T-cell (primary cell): ENCODE measurements around the gene STAT5B. TPM values are rescaled to one million over a fixed set of nuclear protein-coding genes. Genes with fewer than 3 reads are reported as not detected.
"Not testable (repeated sequence)": the region's sequence is repeated elsewhere in the genome, so short reads cannot be mapped to it uniquely, and the experiment has no call there.

Source experiments
- ATAC-seq, 4 experiments: fragments of 200-7000 bp in 3 of 4; fragments of 150-1000 bp in 1 of 4; cut with Tn5 transposase; replicated peaks in 1 of 4; 1 replicate in 3 of 4; 2 replicates in 1 of 4; pipeline ENCODE4 v1.10.0; 2021; ENCODE audit warnings: moderate library complexity in 3 of 4, mild to moderate bottlenecking in 2 of 4, moderate number of reproducible peaks in 1 of 4
- CTCF ChIA-PET, 2 donors: fragments of 300-600 bp; sonication (Branson Sonifier 250); formaldehyde crosslinking; loops; one replicate each; lab custom pipeline; 2022; ENCODE audit warnings: antibody characterized with exemption in 2 of 2; lab: Charles Lee
- POLR2A ChIA-PET, 2 donors: fragments of 300-600 bp; sonication (Branson Sonifier 250); formaldehyde crosslinking; loops; one replicate each; lab custom pipeline; 2022; ENCODE audit warnings: antibody characterized with exemption in 2 of 2; lab: Charles Lee
- DNase-seq, 35 experiments: peaks; one replicate each; pipeline versions ENCODE4 v3.0.0 to v3.0.0-alpha.2; 2013 to 2023
- H3K27ac ChIP-seq: one replicate; pipeline ENCODE4 v1.5.1; 2013; ENCODE audit warnings: low read length
- H3K27me3 ChIP-seq, 2 experiments: replicated peaks in 1 of 2; 1 replicate in 1 of 2; 2 replicates in 1 of 2; pipeline versions ENCODE4 v1.6.1 to v1.7.0; 2013; ENCODE audit warnings: low read length in 1 of 2, mixed read lengths in 1 of 2; ENCODE audit not compliant: control insufficient read depth in 2 of 2, insufficient read depth in 2 of 2; ENCODE audit errors: extremely low read depth in 1 of 2
- H3K36me3 ChIP-seq, 2 donors: 1 replicate in 1 of 2; 2 replicates in 1 of 2; pipeline versions ENCODE4 v1.6.1 to v1.7.0; 2013; ENCODE audit warnings: low read length in 1 of 2; ENCODE audit not compliant: control insufficient read depth in 2 of 2, insufficient read depth in 1 of 2; ENCODE audit errors: extremely low read depth in 1 of 2
- H3K4me1 ChIP-seq, 2 experiments: 1 replicate in 1 of 2; 2 replicates in 1 of 2; pipeline versions ENCODE4 v1.6.1 to v1.7.0; 2013; ENCODE audit warnings: low read length in 2 of 2, mixed read lengths in 1 of 2; ENCODE audit not compliant: insufficient read depth in 2 of 2, control insufficient read depth in 1 of 2; ENCODE audit errors: extremely low read depth in 1 of 2
- H3K4me3 ChIP-seq, 2 donors: 1 replicate in 1 of 2; 2 replicates in 1 of 2; pipeline versions ENCODE4 v1.5.1 to v1.7.0; 2013; ENCODE audit warnings: mild to moderate bottlenecking in 2 of 2, low read length in 1 of 2, moderate library complexity in 1 of 2; ENCODE audit not compliant: control insufficient read depth in 1 of 2; ENCODE audit errors: extremely low read depth in 1 of 2
- H3K9me3 ChIP-seq: 2 replicates; pipeline ENCODE4 v1.7.0; 2013
- H3K27ac Mint-ChIP-seq, 2 donors: one replicate each; pipeline ENCODE4 v1.8.0; 2020 to 2021; ENCODE audit warnings: mild to moderate bottlenecking in 2 of 2, mixed read lengths in 2 of 2
- H3K27me3 Mint-ChIP-seq, 2 donors: one replicate each; pipeline ENCODE4 v1.8.0; 2021 to 2022; ENCODE audit warnings: mixed read lengths in 2 of 2
- H3K36me3 Mint-ChIP-seq: one replicate; pipeline ENCODE4 v1.8.0; 2021; ENCODE audit warnings: mixed read lengths
- H3K4me1 Mint-ChIP-seq, 3 donors: one replicate each; pipeline ENCODE4 v1.8.0; 2020 to 2022; ENCODE audit warnings: mixed read lengths in 3 of 3, mild to moderate bottlenecking in 1 of 3
- H3K4me3 Mint-ChIP-seq, 3 donors: one replicate each; pipeline ENCODE4 v1.8.0; 2020 to 2022; ENCODE audit warnings: mild to moderate bottlenecking in 3 of 3, mixed read lengths in 3 of 3, moderate library complexity in 3 of 3
- H3K9me3 Mint-ChIP-seq, 3 donors: one replicate each; pipeline ENCODE4 v1.8.0; 2020 to 2022; ENCODE audit warnings: mixed read lengths in 3 of 3
- WGBS: methylation state at CpG from one replicate; pipeline ENCODE4 v1.1.5; 2013; ENCODE audit warnings: missing lambda C conversion rate; ENCODE audit not compliant: insufficient coverage; 5-methylcytosine and 5-hydroxymethylcytosine counted together
- total RNA-seq, 35 experiments: library from RNA in 6 of 35; stranded (reverse) in 6 of 35; fragments of 120-200 nt in 1 of 35; gene quantifications; one replicate each; pipeline versions ENCODE4 v1.2.1 to v1.2.4 and lab custom pipeline; 2013 to 2026

Gene STAT5B
- total RNA-seq, 5 donors from 2014 or later (not counting 1 experiment from before 2014, with no cell fraction given) = 178 to 205 (median 186) TPM

GRCh38 chr17:42266918-42267766 lies 9.0 kb downstream of the STAT5B start:
- CTCF ChIA-PET = interaction anchor here (0.6 to 1.7 kb wide), 5 partner anchors 19 to 149 kb away, joined by 3 to 8 read pairs (median 3); no protein-coding TSS in a partner anchor
- Mint-ChIP-seq H3K9me3 (no peaks in the 10 kb centered on the region), H3K4me1 (peaks cover 58 to 68% (median 67%) of the 10 kb centered on the region in 3 donors), H3K27ac (peak overlapping the region; percentile 84 to 91), H3K27me3 (no peaks in the 10 kb centered on the region), H3K36me3 (peaks cover 18% of the 10 kb centered on the region), H3K4me3 (peak overlapping the region; percentile 24 to 29 (median 28))
- H3K9me3 ChIP-seq = no peaks in the 10 kb centered on the region
- no peaks in the 10 kb centered on the region for H3K27me3 ChIP-seq
- ATAC-seq = peak; percentile 67 to 90 (median 78)
- no peak overlapping the region for H3K4me3 ChIP-seq
- H3K36me3 ChIP-seq = no peaks in the 10 kb centered on the region
- H3K4me1 ChIP-seq = peaks cover 34 to 41% of the 10 kb centered on the region in 2 experiments
- H3K27ac ChIP-seq = peak overlapping the region; percentile 83
- POLR2A ChIA-PET = interaction anchor here (0.5 to 11.7 kb wide), 12 partner anchors 9 to 618 kb away, joined by 3 to 147 read pairs (median 5); partner anchors contain the start of genes ODAD4 (in 1 of the 2), STAT3 (in 1 of the 2), STAT5A (in 1 of the 2) and STAT5B (in 1 of the 2)
- WGBS = 0% methylated on average over 1 of the region's 9 CpGs
- peak in 27 of 35 experiments; percentile 19 to 87 (median 53) for DNase-seq

- ChIA-PET POLR2A (interaction anchor here (0.6 to 11.7 kb wide), 6 partner anchors 14 to 617 kb away, joined by 3 to 147 read pairs (median 4); partner anchors contain the start of genes STAT3 (in 1 of the 2) and STAT5A (in 1 of the 2)), CTCF (interaction anchor here in 1 of 2 donors (1.3 kb wide), 1 partner anchor 18 kb away, joined by 8 read pairs; no protein-coding TSS in a partner anchor)
- no CpG with 5 or more reads among the region's 2 CpGs for WGBS
- H3K36me3 Mint-ChIP-seq = peaks cover 18% of the 10 kb centered on the region
- ATAC-seq (no peak), DNase-seq (no peak)
- no peaks in the 10 kb centered on the region for H3K27me3 Mint-ChIP-seq
- Histone ChIP-seq H3K36me3 (no peaks in the 10 kb centered on the region), H3K9me3 (no peaks in the 10 kb centered on the region), H3K27me3 (no peaks in the 10 kb centered on the region), H3K4me3 (no peak overlapping the region), H3K27ac (peak overlapping the region; percentile 83), H3K4me1 (peaks cover 35 to 37% of the 10 kb centered on the region in 2 experiments)
- peak overlapping the region; percentile 24 to 29 (median 28) for H3K4me3 Mint-ChIP-seq
- H3K9me3 Mint-ChIP-seq = no peaks in the 10 kb centered on the region
- peaks cover 51 to 63% (median 63%) of the 10 kb centered on the region in 3 donors for H3K4me1 Mint-ChIP-seq
- peak overlapping the region; percentile 82 to 84 for H3K27ac Mint-ChIP-seq
These were observed 9.7 kb downstream of the STAT5B start for GRCh38 chr17:42266462-42266861.

- no CpG with 5 or more reads among the region's 4 CpGs for WGBS
- ChIA-PET CTCF (interaction anchor here (0.6 to 1.5 kb wide), 4 partner anchors 11 to 16 kb away, joined by 3 to 4 read pairs (median 3); no protein-coding TSS in a partner anchor), POLR2A (interaction anchor here in 1 of 2 donors (11.7 kb wide), 1 partner anchor 16 kb away, joined by 147 read pairs; no protein-coding TSS in a partner anchor)
- not testable (repeated sequence) for H3K27ac Mint-ChIP-seq, ATAC-seq, H3K36me3 ChIP-seq, H3K9me3 ChIP-seq, H3K27me3 ChIP-seq, H3K4me3 ChIP-seq, H3K4me3 Mint-ChIP-seq, DNase-seq, H3K27ac ChIP-seq, H3K9me3 Mint-ChIP-seq, H3K27me3 Mint-ChIP-seq
- H3K4me1 Mint-ChIP-seq = peaks cover 45 to 59% (median 58%) of the 10 kb centered on the region in 3 donors
- peaks cover 10% of the 10 kb centered on the region for H3K36me3 Mint-ChIP-seq
- H3K4me1 ChIP-seq = peaks cover 23 to 36% of the 10 kb centered on the region in 2 experiments
These were observed 11.8 kb downstream of the STAT5B start for GRCh38 chr17:42264366-42264765.

GRCh38 chr17:42260318-42260717 lies 15.9 kb downstream of the STAT5B start:
- ATAC-seq (no peak), DNase-seq (no peak)
- Mint-ChIP-seq H3K9me3 (no peaks in the 10 kb centered on the region), H3K36me3 (peaks cover 4% of the 10 kb centered on the region), H3K4me3 (no peak overlapping the region), H3K4me1 (peaks cover 40 to 54% (median 52%) of the 10 kb centered on the region in 3 donors), H3K27ac (peak overlapping the region in 1 of 2 donors; percentile 44), H3K27me3 (no peaks in the 10 kb centered on the region)
- no peaks in the 10 kb centered on the region for H3K27me3 ChIP-seq
- H3K36me3 ChIP-seq = no peaks in the 10 kb centered on the region
- H3K4me1 ChIP-seq = peaks cover 7 to 23% of the 10 kb centered on the region in 2 experiments
- H3K4me3 ChIP-seq = no peak overlapping the region
- no peaks in the 10 kb centered on the region for H3K9me3 ChIP-seq
- WGBS = no CpG with 5 or more reads among the region's 6 CpGs
- H3K27ac ChIP-seq = no peak overlapping the region
- POLR2A ChIA-PET = interaction anchor here in 1 of 2 donors (0.6 to 0.9 kb wide), 2 partner anchors 11 to 14 kb away, joined by 4 to 7 read pairs; no protein-coding TSS in a partner anchor
- CTCF ChIA-PET = interaction anchor here in 1 of 2 donors (0.5 to 0.9 kb wide), 2 partner anchors 13 to 62 kb away, joined by 3 read pairs; no protein-coding TSS in a partner anchor

GRCh38 chr17:42255445-42255844 lies 20.7 kb downstream of the STAT5B start:
- Histone ChIP-seq H3K4me3 (no peak overlapping the region), H3K4me1 (peaks cover 15 to 26% of the 10 kb centered on the region in 2 experiments), H3K27me3 (no peaks in the 10 kb centered on the region), H3K27ac (no peak overlapping the region), H3K9me3 (no peaks in the 10 kb centered on the region), H3K36me3 (no peaks in the 10 kb centered on the region)
- Mint-ChIP-seq H3K27me3 (no peaks in the 10 kb centered on the region), H3K27ac (peak overlapping the region; percentile 26 to 82), H3K36me3 (peaks cover 7% of the 10 kb centered on the region), H3K4me1 (peaks cover 69 to 73% (median 73%) of the 10 kb centered on the region in 3 donors), H3K4me3 (no peak overlapping the region), H3K9me3 (no peaks in the 10 kb centered on the region)
- 94% methylated on average over 8 of the region's 8 CpGs for WGBS
- DNase-seq (no peak), ATAC-seq (no peak)
- CTCF ChIA-PET = no interaction called here
- POLR2A ChIA-PET = no interaction called here

GRCh38 chr17:42253578-42253977 lies 22.6 kb downstream of the STAT5B start:
- ATAC-seq = no peak
- peak overlapping the region; percentile 52 for H3K27ac ChIP-seq
- H3K4me1 ChIP-seq = peaks cover 25 to 34% of the 10 kb centered on the region in 2 experiments
- H3K27me3 ChIP-seq = no peaks in the 10 kb centered on the region
- no peak overlapping the region for H3K4me3 Mint-ChIP-seq
- no peak for DNase-seq
- no peak overlapping the region for H3K4me3 ChIP-seq
- H3K4me1 Mint-ChIP-seq = peaks cover 72 to 73% (median 73%) of the 10 kb centered on the region in 3 donors
- WGBS = no CpG with 5 or more reads among the region's 5 CpGs
- no peaks in the 10 kb centered on the region for H3K9me3 ChIP-seq
- no peaks in the 10 kb centered on the region for H3K27me3 Mint-ChIP-seq
- no peaks in the 10 kb centered on the region for H3K36me3 ChIP-seq
- no peaks in the 10 kb centered on the region for H3K9me3 Mint-ChIP-seq
- ChIA-PET POLR2A (interaction anchor here in 1 of 2 donors (0.7 kb wide), 1 partner anchor 19 kb away, joined by 3 read pairs; no protein-coding TSS in a partner anchor), CTCF (interaction anchor here in 1 of 2 donors (1.5 kb wide), 1 partner anchor 21 kb away, joined by 5 read pairs; no protein-coding TSS in a partner anchor)
- H3K36me3 Mint-ChIP-seq = peaks cover 10% of the 10 kb centered on the region
- H3K27ac Mint-ChIP-seq = peak overlapping the region; percentile 88 to 92
